DLD1 (cell line): Measurements from ENCODE around the gene ZMYND10.

Experiments used
- in situ Hi-C: cut with HindIII; loops from 2 replicates; pipeline ENCODE4 v1.10.0; 2017; ENCODE audit warnings: low sequenced_read_pairs

Gene ZMYND10

DNA sequence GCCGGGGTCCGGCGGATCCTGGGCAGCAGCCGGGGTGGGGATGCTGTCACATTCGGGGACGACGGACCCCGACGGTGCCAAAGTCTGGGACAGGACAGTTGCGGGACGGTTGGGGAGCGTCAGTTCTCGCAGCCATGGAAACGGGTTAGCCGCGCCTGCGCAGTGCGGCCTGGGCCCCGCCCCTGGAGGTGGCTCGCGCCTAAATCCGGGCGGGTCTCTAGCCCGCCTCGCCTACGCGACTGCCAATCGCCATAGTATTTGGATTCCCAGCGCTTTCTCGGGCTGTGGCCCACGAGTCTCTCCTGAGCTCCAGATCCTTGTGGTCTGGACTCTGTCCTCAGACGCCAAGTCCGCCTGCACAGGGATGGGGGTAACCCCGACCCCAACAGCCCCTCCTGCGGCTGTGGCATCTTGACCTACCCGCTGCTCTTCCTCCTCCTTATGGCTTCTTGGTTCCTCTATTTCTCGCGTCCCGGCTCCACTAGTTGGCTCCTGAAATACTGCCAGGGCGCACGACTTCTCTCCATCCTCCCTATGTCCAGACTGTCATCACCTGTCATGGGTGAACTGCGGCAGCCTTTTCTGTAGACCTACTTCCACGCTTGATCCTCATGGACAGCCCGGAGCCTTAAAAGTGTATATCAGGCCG lies at the start of gene ZMYND10:
Gene ZMYND10, minus strand, starts transcription at position 147 of the 649 bp plus-strand sequence. CDS start 153 bp downstream, outside the sequence.
- in situ Hi-C loops, result loop anchor here (25.0 kb wide), 1 partner anchor 1042 kb away; the partner anchor contains the start of genes MANF and RBM15B

DNA sequence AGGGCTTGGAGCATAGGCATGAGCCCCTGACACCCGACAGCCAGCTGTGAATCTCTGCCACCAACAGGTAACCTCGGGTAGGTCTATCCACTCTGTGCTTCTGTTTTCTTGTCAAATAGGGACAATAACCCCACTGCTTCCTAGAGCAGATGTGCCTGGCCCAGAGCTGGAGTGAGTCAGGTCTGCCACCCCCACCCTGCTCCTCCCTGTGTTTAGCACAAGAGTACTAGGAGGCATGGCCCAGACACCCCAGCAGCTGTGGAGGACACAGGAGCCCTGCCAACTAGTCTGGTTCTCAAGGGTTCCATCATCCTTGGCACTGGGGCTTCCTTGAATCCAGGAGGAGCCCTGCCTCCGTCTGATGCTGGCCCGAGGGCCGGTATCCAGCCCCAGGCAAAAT lies 47.5 kb upstream of the ZMYND10 start:
- in situ Hi-C loops, result no loop called here

DNA sequence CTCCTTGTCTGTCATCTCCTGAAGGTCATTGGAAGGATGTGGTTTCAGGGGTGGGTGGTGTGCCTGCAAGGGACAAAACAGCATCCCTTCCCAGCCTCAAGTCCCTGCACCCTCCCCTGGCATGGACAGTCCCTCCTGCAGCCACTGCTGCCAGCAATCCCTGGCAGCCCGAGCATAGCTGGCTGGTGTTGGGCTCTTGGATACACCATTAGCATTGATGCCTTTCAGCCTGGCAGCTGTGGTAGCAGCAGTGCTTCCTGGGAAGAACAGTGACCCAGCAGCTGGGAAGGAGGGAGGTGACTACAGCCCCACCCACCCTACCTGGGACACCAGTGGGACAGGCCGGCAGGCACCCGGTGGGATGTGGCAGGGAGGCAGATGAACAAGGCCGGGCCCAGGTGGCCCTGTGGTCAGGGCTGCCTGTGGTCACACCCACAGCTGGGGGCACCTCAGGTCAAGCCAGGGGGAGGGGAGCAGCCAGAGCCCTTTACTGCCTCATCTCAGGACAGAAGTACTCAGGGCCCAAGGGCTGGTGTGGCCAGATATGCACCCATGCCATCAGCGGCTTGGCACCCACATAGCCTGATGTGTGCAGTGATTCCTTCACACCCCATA lies 46.7 kb upstream of the ZMYND10 start:
- in situ Hi-C loops, result no loop called here

DNA sequence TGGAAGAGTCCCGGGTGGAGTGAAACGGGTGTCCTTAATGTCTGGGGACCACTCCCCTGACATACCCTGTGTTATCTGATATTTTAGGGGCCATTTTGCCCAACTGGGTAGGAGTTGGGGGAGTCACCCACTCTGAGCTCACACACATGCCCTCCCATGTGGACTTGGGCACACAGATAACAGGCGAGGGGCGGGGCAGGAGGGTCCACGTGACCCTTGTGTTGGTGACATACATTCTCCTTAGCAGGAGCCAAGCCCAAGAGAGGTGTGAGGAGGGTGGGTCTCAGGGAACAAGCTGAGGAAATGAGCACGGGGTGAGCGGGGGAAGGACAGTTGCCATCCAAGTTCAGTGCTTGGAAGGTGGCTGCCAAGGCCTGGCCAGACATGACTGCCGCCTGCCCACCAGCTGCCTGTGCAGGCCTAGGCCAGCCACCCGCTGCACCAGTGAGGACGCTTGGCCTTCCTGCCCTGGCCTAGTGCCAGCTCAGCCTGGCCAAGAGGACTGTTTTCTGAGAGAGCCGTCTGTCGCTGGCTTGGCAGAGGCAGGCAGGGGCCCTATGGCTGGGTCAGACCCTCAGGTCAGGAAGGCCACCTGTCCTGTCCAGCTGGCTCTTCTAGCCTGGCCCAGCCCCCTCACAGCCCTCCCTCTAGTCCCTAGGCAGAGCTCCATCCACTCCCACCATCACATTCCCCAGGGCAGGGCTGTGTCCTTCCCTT lies 45.1 kb upstream of the ZMYND10 start:
- in situ Hi-C loops, result no loop called here

DNA sequence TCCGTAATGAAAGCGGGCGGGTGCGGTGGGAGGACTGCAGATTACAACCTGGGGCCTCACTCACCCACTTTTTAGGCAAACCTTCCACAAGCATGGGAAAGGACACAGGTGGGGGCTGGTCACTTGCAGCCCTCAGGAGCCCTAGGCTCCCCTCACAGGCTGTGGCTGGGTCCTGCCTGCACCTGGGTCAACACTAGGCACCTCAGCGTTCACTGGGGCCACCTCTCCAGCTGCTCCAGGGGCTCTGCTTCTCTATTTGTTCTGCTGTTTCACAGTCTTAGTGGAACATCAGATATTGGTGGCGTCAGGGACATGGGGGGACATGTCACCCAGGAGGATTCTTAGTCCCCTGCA lies 43.9 kb upstream of the ZMYND10 start:
- in situ Hi-C loops, result no loop called here

DNA sequence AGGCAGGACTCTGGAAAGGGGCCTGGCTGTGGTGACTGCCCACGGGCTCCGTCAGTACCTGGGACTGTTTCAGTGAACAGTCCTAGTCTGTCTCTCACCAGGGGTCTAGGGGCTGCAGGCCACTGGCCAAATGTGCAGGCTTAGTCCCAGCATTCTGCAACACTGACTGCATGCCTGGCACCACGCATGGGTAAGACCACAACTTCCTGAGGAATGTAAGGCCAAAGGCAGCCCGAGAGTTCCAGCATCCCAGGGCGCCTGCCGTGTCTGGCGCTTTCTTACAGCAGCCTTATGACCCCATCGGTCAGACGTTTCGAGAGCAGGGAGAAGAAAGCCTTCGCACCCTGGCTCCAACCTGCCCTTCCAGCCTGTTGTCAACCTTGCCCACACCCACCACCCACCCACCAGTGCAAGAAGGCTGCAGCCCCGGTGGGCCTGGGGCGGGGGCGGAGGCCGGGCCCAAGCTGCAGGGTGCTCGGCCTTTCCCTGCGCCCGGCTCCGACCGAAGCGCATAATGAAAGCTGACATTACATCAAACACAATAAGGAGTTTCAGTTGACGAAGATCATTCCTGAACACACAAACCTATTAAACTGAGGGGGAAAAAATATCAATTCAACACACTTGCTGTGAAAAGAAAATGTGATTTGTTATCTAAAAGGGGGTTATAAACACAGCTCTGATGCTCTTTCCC lies 43.3 kb upstream of the ZMYND10 start:
- in situ Hi-C loops, result no loop called here

DNA sequence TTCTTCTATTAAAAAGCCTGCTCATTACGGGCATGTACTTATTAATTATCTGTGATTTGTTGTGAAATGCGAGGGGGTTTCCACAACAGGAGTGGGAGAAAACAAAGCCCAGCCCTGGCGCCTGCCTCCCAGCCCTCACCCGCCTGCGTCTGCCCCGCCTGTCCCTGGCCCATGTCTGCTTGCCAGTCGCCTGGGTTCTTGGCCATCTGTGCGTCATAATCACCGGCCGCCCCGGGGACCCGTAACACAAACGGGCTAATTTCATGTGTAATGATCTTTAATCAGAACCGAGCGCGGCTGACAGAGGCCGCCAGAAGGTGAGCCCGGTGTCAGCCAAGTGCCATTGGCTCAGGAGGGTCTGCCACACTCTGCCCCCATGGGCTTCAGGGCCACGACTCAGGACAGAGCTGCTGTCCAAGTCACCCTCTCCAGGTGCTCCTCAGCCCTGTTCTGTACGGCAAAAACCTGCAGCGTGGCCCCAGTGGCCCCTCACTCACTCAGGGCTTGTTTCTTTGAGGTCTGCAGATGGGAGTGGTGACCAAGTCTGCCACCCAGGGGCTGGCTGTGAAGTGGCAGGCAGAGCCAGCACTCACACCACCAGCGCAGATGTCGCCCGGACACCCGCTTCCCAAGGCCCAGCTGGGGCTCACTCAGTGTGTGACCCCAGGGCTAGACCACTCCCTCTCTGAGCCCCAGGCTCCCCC lies 42.6 kb upstream of the ZMYND10 start:
- in situ Hi-C loops, result no loop called here

DNA sequence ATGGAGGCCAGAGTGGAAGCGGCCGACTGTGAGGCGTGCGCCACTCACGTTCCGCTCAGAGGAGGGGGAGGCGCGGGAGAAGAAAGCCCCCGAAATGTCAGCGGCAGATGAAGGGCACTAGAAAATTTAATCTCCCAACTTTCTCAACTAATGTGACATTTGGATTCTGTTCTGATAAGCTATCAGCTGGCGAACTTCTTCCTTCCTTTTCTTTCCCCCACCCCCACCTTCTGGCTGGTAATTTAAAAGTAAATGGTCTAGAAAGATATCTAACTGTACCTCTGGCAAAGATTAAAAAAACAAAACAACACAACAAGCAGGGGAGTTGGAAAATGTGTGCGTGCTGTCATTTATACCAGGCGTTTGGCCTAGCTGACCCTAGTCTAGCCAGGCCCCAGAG lies 40.2 kb upstream of the ZMYND10 start:
- in situ Hi-C loops, result no loop called here

DNA sequence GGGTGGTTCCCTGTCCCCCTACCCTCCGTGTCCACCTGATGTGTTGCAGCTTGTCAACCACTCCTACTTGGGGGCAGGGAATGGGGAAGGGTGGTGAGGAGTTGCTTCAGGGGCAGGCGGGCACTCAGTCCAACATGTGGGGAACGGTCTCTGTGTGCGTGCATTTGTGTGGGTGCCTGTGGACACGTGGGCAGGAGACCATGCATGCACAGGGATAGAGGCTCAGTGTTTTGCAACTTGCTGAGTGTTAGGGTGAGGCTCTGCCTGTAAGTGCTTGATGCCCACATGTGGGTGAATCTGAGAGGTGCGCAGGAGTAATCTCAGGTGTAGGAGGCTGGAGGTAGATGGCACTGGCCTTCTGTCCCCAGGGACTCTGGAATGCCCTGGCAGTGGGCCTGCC lies 38.2 kb upstream of the ZMYND10 start:
- in situ Hi-C loops, result no loop called here

DNA sequence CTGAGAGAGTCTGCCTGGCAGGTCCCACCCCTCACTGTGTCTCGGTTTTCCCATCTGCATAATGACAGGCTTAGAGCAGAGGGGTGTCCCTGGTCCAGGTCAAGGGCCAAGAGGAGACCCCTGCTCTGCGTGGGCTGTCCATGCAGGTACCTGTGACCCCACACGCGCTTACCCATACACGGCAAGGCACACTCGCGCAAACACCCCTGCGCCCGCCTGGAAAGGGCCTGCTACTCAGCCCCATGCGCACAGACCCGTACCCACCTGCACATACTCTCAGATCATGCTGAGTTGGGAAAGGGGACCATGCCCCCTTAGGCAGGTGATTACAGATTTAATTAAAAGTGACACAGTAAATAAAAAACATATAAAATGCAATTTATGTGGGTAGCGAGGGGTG lies 37.2 kb upstream of the ZMYND10 start:
- in situ Hi-C loops, result no loop called here

DNA sequence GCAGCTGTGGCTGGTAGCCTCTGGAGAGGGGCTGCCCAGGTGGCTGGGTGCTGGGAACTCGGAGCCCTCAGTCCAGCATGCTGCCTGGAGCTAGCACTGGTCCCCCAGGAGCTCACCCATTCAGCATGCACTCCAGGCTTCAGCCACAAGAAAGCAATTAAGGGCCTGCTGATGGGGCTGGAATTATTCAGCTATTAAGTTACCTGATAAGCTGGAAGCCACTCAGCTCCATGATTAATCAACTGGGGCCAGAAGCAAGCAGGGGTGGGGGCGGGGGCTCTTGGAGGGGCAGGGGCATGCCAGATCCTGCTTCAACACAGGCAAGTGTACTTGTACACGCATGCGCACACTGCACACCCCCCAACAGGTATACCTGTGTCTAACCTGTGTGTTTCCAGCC lies 35.9 kb upstream of the ZMYND10 start:
- in situ Hi-C loops, result no loop called here

DNA sequence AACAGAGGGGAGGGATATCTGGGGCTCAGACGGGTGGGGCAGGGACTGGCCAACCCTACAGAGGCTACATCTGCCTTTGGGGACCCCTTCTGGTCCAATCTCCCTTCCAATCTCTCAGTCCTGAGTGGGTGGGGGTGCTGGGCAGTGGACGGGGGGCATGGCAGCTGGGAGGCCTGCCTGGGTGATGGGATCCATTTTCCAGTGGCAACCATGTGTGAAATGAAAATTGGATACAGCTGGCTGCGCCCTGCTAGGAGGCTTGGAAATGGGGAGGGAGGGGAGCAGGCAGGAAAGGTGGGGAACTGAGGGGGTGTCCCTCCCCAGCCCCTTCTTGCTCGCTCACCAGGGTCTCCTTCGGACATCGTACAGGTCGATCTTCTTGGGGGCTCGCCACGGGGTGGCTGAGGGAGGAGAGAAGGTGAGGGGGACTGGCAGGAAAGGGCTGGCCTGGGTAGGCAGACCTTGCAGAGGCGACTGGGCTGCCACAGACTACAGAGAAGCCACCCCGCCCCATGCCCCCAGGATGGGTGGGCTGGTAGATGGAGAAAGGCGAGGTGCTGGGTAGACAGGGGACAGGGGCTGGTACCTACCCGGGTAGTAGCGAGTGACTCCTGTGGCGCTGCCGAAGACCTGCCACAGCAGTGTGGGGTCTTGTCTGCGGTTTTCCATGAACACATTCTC lies 35.0 kb upstream of the ZMYND10 start:
- in situ Hi-C loops, result no loop called here

DNA sequence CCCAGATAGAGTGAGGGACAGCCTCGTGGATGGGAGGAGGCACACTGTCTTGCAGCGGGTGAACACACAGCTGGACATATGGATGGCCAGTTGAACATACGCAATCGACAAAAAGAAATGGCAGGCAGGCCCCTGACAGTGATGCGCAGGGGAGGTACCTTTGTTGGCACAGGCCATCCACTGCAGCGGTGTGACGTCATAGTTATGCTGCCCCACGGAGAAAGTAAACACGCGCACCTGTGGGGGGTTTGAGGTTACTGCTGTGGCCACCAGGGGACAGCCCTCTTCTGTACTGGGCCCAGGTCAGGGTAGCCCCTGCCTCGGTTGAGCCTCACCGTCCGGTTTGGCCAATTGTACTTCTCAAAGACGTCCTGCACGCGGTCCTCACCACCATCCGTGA lies 33.2 kb upstream of the ZMYND10 start:
- in situ Hi-C loops, result no loop called here

DNA sequence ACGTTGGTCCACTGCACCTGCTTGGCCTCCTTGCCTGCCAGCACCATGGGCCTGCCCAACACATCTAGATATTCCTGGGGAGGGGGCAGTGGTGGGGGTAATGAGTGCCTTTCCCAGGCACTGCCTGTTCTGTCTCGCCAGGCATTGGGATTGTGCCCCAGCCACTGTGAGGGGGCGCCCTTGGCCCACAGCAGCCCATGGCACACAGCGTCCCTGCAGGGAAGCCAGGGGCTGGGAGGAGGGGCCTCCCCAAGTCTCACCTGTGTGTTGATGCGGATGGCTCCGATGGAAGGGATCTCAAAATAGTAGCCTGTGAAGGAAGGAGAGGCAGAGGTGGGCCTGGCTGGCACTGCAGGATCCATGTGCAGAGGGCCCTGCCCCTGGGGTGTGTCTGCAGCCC lies 32.5 kb upstream of the ZMYND10 start:
- in situ Hi-C loops, result no loop called here

DNA sequence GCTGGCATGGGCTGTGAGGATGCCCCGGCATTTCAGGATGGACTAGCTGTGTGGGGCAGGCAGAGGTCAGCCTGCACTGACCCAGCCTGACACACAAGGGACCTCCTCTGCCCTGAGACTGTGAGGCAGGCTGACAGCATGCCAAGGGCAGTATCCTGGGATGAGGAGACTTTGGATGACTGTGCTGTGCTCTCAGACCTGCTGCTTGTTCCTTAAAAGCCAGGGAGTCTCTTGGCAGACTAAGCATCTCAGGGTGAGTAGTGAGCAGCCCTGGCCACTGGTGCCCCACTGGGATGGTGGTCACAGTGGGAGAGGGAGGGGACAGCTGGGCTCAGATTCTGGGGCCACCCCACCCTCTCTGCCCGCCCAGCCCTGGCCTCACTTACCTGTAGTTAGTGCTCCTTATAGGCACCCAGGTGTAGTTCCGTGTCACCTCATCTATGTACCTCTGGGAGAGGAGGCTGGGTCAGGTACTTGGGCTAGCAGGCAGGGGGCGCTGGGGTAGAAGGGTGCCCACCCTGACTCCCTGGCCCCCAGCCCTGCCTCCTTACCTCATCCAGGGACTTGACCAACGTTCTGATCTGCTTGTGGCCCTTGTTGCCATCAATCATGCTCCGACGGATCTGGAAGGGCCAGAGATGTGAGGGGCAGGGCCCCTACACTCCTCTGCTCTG lies 29.9 kb upstream of the ZMYND10 start:
- in situ Hi-C loops, result no loop called here

DNA sequence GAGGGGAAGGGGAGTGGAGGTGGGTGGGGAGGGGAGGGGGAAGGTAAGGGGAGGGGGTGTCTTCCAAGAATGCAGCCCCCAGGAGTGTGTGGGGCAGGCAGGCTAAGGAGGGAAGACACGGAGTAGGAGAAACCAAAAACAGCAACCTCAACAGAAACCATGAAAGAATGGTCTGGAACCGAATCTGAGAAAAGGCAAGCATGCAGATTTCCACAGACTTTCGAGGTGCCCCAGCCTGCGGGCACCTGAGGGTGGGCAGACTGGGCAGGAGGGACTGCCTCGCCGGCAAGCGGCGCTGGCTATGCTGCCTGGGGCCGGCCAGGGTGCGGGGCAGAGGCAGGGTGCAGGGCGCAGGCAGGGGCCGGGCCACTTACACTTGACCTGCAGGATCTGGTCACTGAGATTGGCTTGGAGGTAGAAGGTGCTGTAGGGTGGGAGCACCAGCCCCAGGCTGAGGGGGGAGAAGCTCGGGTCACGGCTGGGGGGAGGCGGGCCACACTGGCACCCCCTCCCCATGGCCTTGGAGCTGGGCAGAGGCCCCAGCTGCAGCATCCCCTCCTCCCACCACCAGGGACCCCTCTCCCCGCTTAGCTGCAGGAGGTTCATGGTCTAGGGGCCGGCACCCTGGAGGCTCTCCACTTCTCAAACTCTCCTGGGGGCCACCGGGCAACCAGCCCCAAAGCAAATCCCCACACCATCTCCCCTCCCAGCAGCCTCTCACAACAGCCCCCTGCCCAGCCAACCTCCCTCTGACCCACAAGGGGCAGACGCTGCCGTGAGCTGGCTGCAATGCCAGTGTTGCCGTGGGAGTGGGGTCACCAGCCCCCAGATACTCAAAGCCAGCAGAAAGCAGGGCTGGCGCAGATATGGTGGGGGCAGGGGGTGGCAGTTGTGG lies 29.1 kb upstream of the ZMYND10 start:
- in situ Hi-C loops, result no loop called here

DNA sequence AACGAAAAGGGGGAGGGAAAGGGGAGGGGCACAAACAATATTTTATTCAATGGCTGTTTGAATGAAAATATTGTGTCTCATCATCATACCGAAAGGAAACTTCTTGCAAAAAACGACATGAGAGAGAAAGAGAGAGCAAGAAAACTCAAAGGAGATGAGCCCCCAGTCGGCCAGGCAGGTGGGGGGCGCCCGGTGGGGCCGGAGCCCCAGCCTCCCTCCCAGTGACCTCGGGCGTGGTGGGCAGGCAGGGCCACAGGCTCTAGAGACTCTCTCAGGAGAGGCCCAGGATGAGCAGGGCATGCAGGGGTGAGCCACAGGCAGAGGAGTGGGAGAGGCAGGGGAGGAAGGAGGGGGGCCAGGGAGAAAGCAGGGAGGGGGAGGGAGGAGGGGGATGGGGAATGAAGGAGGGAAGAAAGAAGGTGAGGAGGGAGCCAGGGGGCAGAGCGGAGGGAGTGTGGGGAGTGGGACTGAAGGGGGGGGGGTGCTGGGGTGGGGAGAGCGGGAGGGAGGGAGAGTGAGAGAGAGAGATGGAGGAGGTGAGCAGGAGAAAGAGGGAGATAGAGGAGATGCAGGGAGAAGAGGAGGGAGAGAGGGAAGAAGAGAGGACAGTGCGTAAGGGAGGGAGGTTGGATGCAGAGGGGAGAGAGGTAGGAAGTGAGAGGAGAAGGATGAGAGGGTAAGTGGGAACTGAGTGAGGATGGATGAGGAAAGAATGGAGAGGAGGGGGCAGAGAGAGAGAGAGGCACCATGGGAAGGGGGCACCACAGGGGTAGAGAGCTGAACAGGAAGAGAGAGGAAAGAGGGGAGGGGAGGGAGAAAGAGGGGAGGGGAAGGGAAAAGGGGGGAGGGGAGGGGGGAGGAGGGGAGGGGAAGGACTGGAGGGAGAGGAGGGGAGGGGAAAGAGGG lies 27.9 kb upstream of the ZMYND10 start:
- in situ Hi-C loops, result no loop called here

DNA sequence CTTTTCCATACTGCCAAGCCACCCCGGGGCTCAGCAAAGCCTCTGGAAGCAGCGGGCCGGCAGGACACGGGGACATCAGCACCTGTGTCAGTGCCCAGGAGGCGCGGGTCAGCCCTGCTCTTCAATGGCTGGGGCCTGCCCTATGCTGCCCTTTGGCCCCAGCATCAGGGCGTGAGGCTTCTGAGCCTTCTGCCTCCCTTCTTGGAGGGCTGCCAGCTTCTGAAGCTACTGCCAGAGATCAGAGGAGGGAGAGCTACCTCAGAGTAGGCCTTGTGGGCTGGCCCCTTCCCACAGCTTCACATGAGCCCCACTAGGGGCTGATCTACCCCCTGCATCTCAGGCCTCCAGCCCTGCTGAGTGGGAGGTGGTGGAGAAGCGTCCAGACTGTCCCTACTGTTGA lies 26.8 kb upstream of the ZMYND10 start:
- in situ Hi-C loops, result no loop called here
